ENCODE data around the gene MRPL48. TPM values are rescaled to one million over a fixed set of nuclear protein-coding genes. Genes with fewer than 3 reads are reported as not detected.
A peak's percentile ranks its signal among the peaks of the same experiment; 100 is the strongest.

The MRPL48 gene
- total and polyA plus RNA-seq, 7 experiments from 2014 or later: 20.3 to 88.7 (median 27.9) TPM

DNA sequence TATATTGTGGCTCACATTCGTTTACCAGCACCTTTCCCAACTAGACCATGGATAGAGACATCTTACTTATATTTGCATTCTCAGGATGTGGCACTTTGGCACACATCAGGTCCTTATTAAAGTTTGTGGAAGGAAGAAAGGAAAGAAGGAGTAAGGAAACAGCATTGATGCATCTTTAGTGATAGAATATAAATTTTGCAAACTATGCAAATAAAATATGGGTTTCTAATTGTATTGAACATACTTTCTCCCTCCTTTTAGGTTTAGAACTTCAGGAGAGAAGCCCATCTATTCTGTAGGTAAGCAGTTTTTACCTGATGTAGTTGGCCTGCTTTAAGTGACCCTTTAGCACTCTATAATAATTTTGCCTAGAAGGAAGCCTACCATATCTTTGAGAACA, 20.4 kb downstream of the MRPL48 start:
- intact Hi-C loops (cut with micrococcal nuclease): no loop called here
- ChIA-PET POLR2A (no interaction called here), CTCF (no interaction called here)
- Histone ChIP-seq H3K9me3 (ENCODE audit: control insufficient read depth in 2 of 3, low read length in 3 of 3) (no peaks in the 10 kb centered on the region), H3K4me1 (ENCODE audit: control insufficient read depth in 2 of 2, insufficient read depth in 2 of 2, low read length in 2 of 2) (no peaks in the 10 kb centered on the region), H3K36me3 (ENCODE audit: control insufficient read depth in 2 of 3, insufficient read depth in 3 of 3, low read length in 3 of 3) (peaks cover 0 to 27% (median 0%) of the 10 kb centered on the region in 3 experiments), H3K27me3 (ENCODE audit: control insufficient read depth in 2 of 2, insufficient read depth in 2 of 2, low read length in 2 of 2) (no peaks in the 10 kb centered on the region), H3K27ac (ENCODE audit: low read depth, low read length) (no peak overlapping the region), H3K4me3 (ENCODE audit: low read length) (no peak overlapping the region)
- Mint-ChIP-seq H3K27ac (no peak overlapping the region), H3K4me3 (no peak overlapping the region), H3K9me3 (no peaks in the 10 kb centered on the region), H3K4me1 (peaks cover 0 to 26% (median 9%) of the 10 kb centered on the region in 7 donors), H3K27me3 (no peaks in the 10 kb centered on the region), H3K36me3 (peaks cover 10 to 36% (median 30%) of the 10 kb centered on the region in 5 donors)
- ATAC-seq (no peak), DNase-seq (no peak)

GRCh38 chr11:73810637-73811036, 23.0 kb downstream of the MRPL48 start:
- H3K4me3 Mint-ChIP-seq: no peak overlapping the region
- peaks cover 10 to 39% (median 26%) of the 10 kb centered on the region in 5 donors for H3K36me3 Mint-ChIP-seq
- Histone ChIP-seq H3K36me3 (ENCODE audit: control insufficient read depth in 2 of 3, insufficient read depth in 3 of 3, low read length in 3 of 3) (peaks cover 0 to 26% (median 0%) of the 10 kb centered on the region in 3 experiments), H3K9me3 (ENCODE audit: control insufficient read depth in 2 of 3, low read length in 3 of 3) (no peaks in the 10 kb centered on the region), H3K4me3 (ENCODE audit: low read length) (no peak overlapping the region), H3K27me3 (ENCODE audit: control insufficient read depth in 2 of 2, insufficient read depth in 2 of 2, low read length in 2 of 2) (no peaks in the 10 kb centered on the region), H3K4me1 (ENCODE audit: control insufficient read depth in 2 of 2, insufficient read depth in 2 of 2, low read length in 2 of 2) (no peaks in the 10 kb centered on the region), H3K27ac (ENCODE audit: low read depth, low read length) (no peak overlapping the region)
- CTCF ChIA-PET: no interaction called here
- H3K27ac Mint-ChIP-seq: peak overlapping the region in 1 of 9 donors; percentile 29
- intact Hi-C loops (cut with micrococcal nuclease): no loop called here
- ATAC-seq (no peak), DNase-seq (no peak)
- POLR2A ChIA-PET: no interaction called here
- H3K4me1 Mint-ChIP-seq: peaks cover 0 to 14% (median 6%) of the 10 kb centered on the region in 7 donors
- no peaks in the 10 kb centered on the region for H3K9me3 Mint-ChIP-seq
- H3K27me3 Mint-ChIP-seq: no peaks in the 10 kb centered on the region

DNA sequence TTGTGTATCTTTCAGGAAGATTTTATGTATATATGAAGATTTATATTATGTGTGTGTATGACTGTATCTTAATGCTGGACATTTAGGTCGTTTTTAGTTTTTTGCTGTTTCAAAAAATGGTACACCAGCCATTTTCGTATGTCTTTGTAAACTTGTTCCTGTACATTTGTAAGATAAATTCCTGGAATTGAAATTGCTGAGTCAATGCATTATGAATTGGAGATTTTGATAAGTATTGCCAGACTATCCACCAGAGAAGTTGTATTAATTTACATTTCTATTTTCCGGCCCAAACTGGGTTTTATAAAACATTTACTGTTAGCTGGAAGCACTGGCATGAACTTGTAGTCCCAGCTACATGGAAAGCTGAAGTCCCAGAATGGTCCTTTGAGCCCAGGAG, 24.6 kb downstream of the MRPL48 start:
- intact Hi-C loops (cut with micrococcal nuclease): no loop called here
- Histone ChIP-seq H3K4me3 (ENCODE audit: low read length) (no peak overlapping the region), H3K4me1 (ENCODE audit: control insufficient read depth in 2 of 2, insufficient read depth in 2 of 2, low read length in 2 of 2) (peaks cover 0 to under 1% of the 10 kb centered on the region in 2 donors), H3K27me3 (ENCODE audit: control insufficient read depth in 2 of 2, insufficient read depth in 2 of 2, low read length in 2 of 2) (no peaks in the 10 kb centered on the region), H3K36me3 (ENCODE audit: control insufficient read depth in 2 of 3, insufficient read depth in 3 of 3, low read length in 3 of 3) (peaks cover 0 to 12% (median 0%) of the 10 kb centered on the region in 3 experiments), H3K27ac (ENCODE audit: low read depth, low read length) (no peak overlapping the region), H3K9me3 (ENCODE audit: control insufficient read depth in 2 of 3, low read length in 3 of 3) (no peaks in the 10 kb centered on the region)
- H3K9me3 Mint-ChIP-seq: no peaks in the 10 kb centered on the region
- H3K4me1 Mint-ChIP-seq: peaks cover 0 to 7% (median 2%) of the 10 kb centered on the region in 7 donors
- H3K4me3 Mint-ChIP-seq: no peak overlapping the region
- H3K36me3 Mint-ChIP-seq: peaks cover 2 to 26% (median 18%) of the 10 kb centered on the region in 5 donors
- POLR2A ChIA-PET: interaction anchor here (0.5 kb wide), 1 partner anchor 17 kb away, joined by 3 read pairs; no protein-coding TSS in a partner anchor
- CTCF ChIA-PET: no interaction called here
- DNase-seq (no peak), ATAC-seq (no peak)
- no peak overlapping the region for H3K27ac Mint-ChIP-seq
- no peaks in the 10 kb centered on the region for H3K27me3 Mint-ChIP-seq

- Mint-ChIP-seq H3K36me3 (peaks cover 0 to 14% (median 8%) of the 10 kb centered on the region in 5 donors), H3K27ac (no peak overlapping the region), H3K4me3 (no peak overlapping the region), H3K27me3 (no peaks in the 10 kb centered on the region), H3K9me3 (no peaks in the 10 kb centered on the region), H3K4me1 (peaks cover 0 to 12% (median 0%) of the 10 kb centered on the region in 7 donors)
- Histone ChIP-seq H3K27ac (ENCODE audit: low read depth, low read length) (no peak overlapping the region), H3K9me3 (ENCODE audit: control insufficient read depth in 2 of 3, low read length in 3 of 3) (no peaks in the 10 kb centered on the region), H3K4me3 (ENCODE audit: low read length) (no peak overlapping the region), H3K27me3 (ENCODE audit: control insufficient read depth in 2 of 2, insufficient read depth in 2 of 2, low read length in 2 of 2) (no peaks in the 10 kb centered on the region), H3K36me3 (ENCODE audit: control insufficient read depth in 2 of 3, insufficient read depth in 3 of 3, low read length in 3 of 3) (peaks cover 0 to 4% (median 0%) of the 10 kb centered on the region in 3 experiments), H3K4me1 (ENCODE audit: control insufficient read depth in 2 of 2, insufficient read depth in 2 of 2, low read length in 2 of 2) (peaks cover 0 to 3% of the 10 kb centered on the region in 2 donors)
- ATAC-seq (no peak), DNase-seq (no peak)
- intact Hi-C loops (cut with micrococcal nuclease): no loop called here
- CTCF ChIA-PET: interaction anchor here (0.6 kb wide), 1 partner anchor 11 kb away, joined by 3 read pairs; no protein-coding TSS in a partner anchor
- POLR2A ChIA-PET: no interaction called here
These were observed 27.1 kb downstream of the MRPL48 start for GRCh38 chr11:73814812-73815211.

DNA sequence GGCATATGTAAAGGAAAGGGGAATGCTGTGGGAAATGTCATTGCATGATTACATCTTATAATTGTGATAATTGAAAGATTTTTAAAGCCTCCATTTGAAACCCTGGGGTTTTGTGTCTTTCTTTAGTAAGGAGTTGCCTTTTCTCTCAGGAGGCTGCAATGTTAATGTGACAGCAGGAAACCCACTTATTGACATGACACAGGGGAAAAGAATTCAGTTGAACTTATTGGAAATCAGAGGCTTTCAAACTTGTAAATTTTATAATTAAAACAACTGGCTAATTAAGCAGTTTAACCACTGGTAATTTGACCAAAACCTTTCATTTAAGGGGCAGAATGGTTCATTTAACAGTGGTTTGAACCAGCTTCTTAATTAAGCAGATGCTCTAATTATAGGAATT, 31.2 kb downstream of the MRPL48 start:
- Mint-ChIP-seq H3K27me3 (no peaks in the 10 kb centered on the region), H3K27ac (no peak overlapping the region), H3K9me3 (no peaks in the 10 kb centered on the region), H3K36me3 (peaks cover 0 to 12% (median 4%) of the 10 kb centered on the region in 5 donors), H3K4me1 (peaks cover 0 to 11% (median 6%) of the 10 kb centered on the region in 7 donors), H3K4me3 (no peak overlapping the region)
- DNase-seq (no peak), ATAC-seq (no peak)
- H3K27me3 ChIP-seq (ENCODE audit: control insufficient read depth in 2 of 2, insufficient read depth in 2 of 2, low read length in 2 of 2): no peaks in the 10 kb centered on the region
- POLR2A ChIA-PET: no interaction called here
- CTCF ChIA-PET: no interaction called here
- H3K36me3 ChIP-seq (ENCODE audit: control insufficient read depth in 2 of 3, insufficient read depth in 3 of 3, low read length in 3 of 3): peaks cover 0 to 6% (median 0%) of the 10 kb centered on the region in 3 experiments
- no peaks in the 10 kb centered on the region for H3K9me3 ChIP-seq (ENCODE audit: control insufficient read depth in 2 of 3, low read length in 3 of 3)
- peaks cover 0 to 3% of the 10 kb centered on the region in 2 donors for H3K4me1 ChIP-seq (ENCODE audit: control insufficient read depth in 2 of 2, insufficient read depth in 2 of 2, low read length in 2 of 2)
- H3K4me3 ChIP-seq (ENCODE audit: low read length): no peak overlapping the region
- no peak overlapping the region for H3K27ac ChIP-seq (ENCODE audit: low read depth, low read length)
- intact Hi-C loops (cut with micrococcal nuclease): no loop called here

- H3K9me3 ChIP-seq (ENCODE audit: control insufficient read depth in 2 of 3, low read length in 3 of 3): no peaks in the 10 kb centered on the region
- H3K4me3 ChIP-seq (ENCODE audit: low read length): no peak overlapping the region
- peaks cover 0 to 50% (median 0%) of the 10 kb centered on the region in 3 experiments for H3K36me3 ChIP-seq (ENCODE audit: control insufficient read depth in 2 of 3, insufficient read depth in 3 of 3, low read length in 3 of 3)
- peaks cover 0 to 2% (median 0%) of the 10 kb centered on the region in 7 donors for H3K4me1 Mint-ChIP-seq
- no peak overlapping the region for H3K4me3 Mint-ChIP-seq
- H3K36me3 Mint-ChIP-seq: peaks cover 11 to 58% (median 26%) of the 10 kb centered on the region in 5 donors
- no peaks in the 10 kb centered on the region for H3K4me1 ChIP-seq (ENCODE audit: control insufficient read depth in 2 of 2, insufficient read depth in 2 of 2, low read length in 2 of 2)
- H3K27ac ChIP-seq (ENCODE audit: low read depth, low read length): no peak overlapping the region
- H3K27me3 ChIP-seq (ENCODE audit: control insufficient read depth in 2 of 2, insufficient read depth in 2 of 2, low read length in 2 of 2): no peaks in the 10 kb centered on the region
- no peak overlapping the region for H3K27ac Mint-ChIP-seq
- intact Hi-C loops (cut with micrococcal nuclease): no loop called here
- H3K27me3 Mint-ChIP-seq: no peaks in the 10 kb centered on the region
- no peak for ATAC-seq
- H3K9me3 Mint-ChIP-seq: no peaks in the 10 kb centered on the region
- DNase-seq: no peak
- CTCF ChIA-PET: no interaction called here
- POLR2A ChIA-PET: no interaction called here
These were observed 42.6 kb downstream of the MRPL48 start for GRCh38 chr11:73830261-73830660.

- ChIA-PET POLR2A (interaction anchor here (0.5 kb wide), 1 partner anchor 717 kb away, joined by 3 read pairs; no protein-coding TSS in a partner anchor), CTCF (no interaction called here)
- DNase-seq: no peak
- H3K4me3 Mint-ChIP-seq: no peak overlapping the region
- H3K4me3 ChIP-seq (ENCODE audit: low read length): no peak overlapping the region
- H3K4me1 ChIP-seq (ENCODE audit: control insufficient read depth in 2 of 2, insufficient read depth in 2 of 2, low read length in 2 of 2): no peaks in the 10 kb centered on the region
- no peak overlapping the region for H3K27ac Mint-ChIP-seq
- H3K27me3 Mint-ChIP-seq: no peaks in the 10 kb centered on the region
- H3K27me3 ChIP-seq (ENCODE audit: control insufficient read depth in 2 of 2, insufficient read depth in 2 of 2, low read length in 2 of 2): no peaks in the 10 kb centered on the region
- H3K9me3 ChIP-seq (ENCODE audit: control insufficient read depth in 2 of 3, low read length in 3 of 3): no peaks in the 10 kb centered on the region
- peaks cover 0 to 2% (median 0%) of the 10 kb centered on the region in 7 donors for H3K4me1 Mint-ChIP-seq
- H3K36me3 ChIP-seq (ENCODE audit: control insufficient read depth in 2 of 3, insufficient read depth in 3 of 3, low read length in 3 of 3): peaks cover 0 to 28% (median 0%) of the 10 kb centered on the region in 3 experiments
- ATAC-seq: no peak
- H3K36me3 Mint-ChIP-seq: peaks cover 11 to 50% (median 18%) of the 10 kb centered on the region in 5 donors
- intact Hi-C loops (cut with micrococcal nuclease): no loop called here
- H3K27ac ChIP-seq (ENCODE audit: low read depth, low read length): no peak overlapping the region
- no peaks in the 10 kb centered on the region for H3K9me3 Mint-ChIP-seq
These were observed 45.4 kb downstream of the MRPL48 start for GRCh38 chr11:73833067-73833466.

Measured in naive thymus-derived CD4-positive, alpha-beta T cell (primary cell).